T1000 (cell line): ENCODE data around the gene ARID5A.
"Not testable (repeated sequence)": the region's sequence is repeated elsewhere in the genome, so short reads cannot be mapped to it uniquely, and the experiment has no call there.

Experiments
- DNase-seq: peaks from one replicate; lab custom pipeline; 2025; ENCODE audit warnings: mixed read lengths; lab: John Stamatoyannopoulos, UW

The ARID5A gene

DNA sequence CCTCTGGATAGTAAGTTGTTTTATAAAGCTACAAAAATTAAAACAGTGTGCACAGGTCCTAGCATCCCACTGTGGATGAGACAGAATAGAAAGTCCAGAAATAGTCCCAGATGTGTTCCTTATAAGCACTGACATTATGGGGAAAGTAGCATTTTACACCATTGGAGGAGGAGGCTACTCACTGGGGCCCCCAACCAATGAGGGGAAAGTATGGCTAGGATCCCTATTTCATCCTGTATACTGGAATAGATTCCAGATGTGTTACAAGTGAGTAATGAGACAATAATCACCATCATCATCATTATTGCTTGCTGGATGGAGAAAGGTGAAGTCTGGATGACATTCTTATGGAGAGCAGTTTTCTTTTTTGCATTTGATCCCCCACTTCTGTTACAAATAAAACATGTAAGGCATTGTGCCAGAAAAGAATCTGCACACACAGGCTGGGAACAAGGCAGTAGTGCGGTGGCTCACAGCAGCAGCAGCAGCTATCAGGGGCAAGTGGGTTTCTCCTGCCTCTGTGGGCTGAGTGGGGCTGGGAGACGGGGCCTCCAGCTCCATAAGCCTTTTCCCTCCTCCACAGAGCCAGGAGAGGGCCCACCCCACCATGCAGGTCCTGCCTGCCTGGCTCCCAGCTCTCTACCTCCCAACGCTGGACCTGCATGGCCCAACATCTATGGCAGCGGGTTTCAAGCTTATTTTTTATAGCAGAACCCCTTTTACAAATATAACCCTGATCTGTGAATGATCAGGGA, 5.0 kb downstream of the ARID5A start:
- no peak for DNase-seq

DNA sequence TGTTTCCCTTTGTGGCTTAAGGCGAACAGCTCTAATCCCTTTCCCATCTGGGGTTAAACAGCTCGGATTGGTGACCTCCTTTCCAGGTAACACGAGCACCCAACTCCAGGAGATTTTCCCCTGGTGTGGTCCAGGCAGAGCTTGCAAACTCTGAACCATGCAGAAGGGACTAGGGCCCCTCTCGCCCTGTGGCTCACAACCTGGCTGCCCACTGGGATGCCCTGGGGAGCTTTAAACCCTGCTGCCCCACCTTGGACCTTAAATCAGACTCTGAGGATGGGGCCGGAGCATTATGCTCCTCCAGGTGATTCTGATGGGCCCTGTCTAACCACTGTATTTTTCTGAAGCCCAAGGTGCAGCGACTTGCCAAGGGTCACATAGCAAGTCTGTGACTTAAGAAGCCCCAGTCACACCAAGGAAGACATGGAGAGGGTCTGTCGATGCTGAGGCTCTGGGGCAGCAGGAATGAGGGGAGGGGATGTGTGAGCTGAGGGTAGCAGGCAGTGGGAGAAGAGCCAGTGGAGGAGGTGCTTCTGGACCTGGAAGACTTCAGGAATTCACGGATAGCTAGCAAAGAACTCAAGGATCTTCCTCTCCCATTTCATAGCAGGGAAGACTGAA, 5.9 kb downstream of the ARID5A start:
- DNase-seq: no peak

DNA sequence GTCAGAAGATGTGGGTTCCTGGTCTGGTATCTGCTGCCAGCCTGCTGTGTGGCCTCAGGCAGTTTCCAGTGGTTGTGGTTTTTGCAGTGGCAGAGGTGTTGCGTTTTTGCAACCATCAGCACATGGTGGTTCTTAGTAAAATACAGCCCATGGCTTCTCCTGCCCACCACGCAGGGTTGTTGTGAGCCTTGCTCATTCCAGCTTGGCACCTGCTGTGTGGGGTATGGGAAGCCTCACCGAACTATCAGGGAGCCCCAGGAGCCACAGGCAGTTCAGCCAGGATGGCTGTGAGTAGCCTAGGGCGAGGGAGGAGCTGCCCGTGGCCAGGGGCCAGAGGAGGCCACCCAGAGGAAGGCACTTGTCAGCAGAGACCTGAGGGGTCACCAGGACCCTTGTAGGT, 9.8 kb downstream of the ARID5A start:
- DNase-seq: no peak

DNA sequence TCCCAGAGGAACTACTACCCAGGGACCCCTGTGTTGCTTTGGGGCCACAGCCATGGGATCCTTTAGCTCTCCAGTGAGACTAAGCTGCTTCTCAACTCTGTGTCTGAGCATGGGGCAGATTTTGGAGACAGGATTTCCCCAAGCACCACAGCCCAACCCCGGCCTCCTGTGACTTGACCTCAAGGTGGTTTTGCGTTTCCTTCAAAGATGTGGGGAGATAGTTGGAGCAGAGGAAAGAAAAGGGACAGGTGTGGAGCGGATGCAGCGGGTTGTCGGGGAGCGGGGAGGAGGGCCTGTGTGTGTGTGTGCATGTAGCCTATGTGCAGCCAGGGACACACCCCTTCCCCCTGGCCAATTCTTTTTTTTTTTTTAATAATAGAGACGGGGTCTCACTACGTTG, 10.2 kb downstream of the ARID5A start:
- no peak for DNase-seq

DNA sequence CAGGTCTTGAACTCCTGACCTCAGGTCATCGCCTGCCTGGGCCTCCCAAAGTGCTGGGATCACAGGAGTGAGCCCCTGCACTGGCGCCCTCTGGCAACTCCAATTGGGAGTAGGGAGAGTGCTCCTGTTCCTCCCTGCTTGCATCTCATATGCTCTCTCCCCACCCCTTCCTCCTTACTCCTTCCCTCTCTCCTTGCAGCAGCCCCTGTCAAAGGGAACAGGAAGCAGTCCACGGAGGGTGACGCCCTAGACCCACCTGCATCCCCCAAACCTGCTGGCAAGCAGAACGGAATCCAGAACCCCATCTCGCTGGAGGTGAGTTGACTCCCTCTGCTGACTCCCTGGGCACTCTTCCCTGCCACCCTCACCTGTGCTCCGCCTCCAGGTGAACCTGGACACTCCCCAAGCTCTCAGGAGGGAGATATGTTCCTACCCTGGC, 10.7 kb downstream of the ARID5A start:
- no peak for DNase-seq

DNA sequence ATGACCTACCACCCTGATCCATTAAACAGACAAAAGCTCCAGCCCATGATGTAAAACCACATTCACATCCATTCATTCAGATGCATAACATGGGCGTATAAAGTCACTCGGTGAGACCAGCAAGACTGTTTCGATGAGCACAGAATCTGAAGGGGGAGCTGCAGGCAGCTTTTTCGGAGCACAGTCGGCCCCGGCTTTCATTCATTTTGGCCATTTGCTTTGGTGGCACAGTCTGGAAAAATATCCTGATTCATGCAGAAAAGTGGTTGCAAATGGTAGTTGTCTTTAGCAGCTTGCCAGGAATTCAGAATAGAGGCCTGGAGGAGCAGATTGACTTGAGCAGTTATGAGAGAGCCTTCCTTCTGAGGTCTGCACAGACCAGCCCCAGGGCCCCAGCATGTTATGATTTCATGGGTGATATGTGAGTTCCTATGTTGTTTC, 11.2 kb downstream of the ARID5A start:
- no peak for DNase-seq

DNA sequence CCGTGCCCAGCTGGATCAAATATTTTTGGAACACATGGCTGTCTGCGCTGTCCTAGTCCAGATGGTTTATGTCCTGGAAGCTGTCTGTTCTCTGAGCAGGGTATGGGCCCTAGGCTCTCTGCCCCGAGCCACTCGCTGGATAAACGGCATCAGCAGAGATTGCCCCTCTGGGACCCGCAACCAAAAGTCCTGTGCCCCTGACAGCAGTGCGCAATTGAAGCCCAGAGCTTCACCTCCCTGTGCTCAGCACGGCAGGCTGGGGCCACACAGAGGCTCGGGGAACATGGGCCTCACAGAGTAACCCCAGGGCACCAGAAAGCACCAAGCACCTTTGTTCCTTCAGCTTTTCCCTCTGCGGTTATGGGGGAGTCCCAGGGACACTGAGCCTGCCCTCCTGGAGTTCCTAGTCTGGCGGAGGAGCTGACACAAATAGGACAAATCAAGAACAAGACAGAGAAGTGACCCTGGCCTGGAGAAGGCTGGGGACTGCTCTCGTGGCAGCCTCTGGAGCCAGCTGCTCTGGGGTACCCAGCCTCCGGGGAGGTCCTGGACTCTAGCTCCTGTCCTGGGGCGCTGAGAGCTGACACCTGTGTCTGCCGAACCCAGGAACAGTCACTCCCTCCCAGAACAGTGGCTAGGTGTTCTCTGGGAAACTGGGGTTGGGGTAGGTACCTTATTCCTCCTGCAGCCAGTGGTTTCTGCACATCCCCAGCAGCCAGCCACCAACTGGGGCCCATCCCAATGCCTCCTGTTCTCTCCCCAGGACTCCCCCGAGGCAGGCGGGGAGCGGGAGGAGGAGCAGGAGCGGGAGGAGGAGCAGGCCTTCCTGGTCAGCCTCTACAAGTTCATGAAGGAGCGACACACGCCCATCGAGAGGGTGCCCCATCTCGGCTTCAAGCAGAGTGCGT, 12.3 kb downstream of the ARID5A start:
- no peak for DNase-seq

DNA sequence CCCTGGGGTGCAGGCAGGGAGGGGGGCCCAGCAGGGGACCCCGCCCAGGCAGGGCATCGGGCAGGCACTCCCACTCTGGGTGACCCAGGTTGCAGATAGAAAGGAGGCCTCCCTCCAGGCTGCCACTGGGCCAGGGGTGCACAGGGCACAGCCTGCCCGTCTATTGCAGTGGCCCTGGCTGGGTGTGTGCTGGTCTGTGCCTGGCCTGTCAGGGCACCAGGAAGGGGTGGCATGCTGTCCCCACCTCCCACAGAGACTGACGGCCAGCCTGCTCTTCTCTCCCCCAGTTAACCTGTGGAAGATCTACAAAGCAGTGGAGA, 12.9 kb downstream of the ARID5A start:
- no peak for DNase-seq

DNA sequence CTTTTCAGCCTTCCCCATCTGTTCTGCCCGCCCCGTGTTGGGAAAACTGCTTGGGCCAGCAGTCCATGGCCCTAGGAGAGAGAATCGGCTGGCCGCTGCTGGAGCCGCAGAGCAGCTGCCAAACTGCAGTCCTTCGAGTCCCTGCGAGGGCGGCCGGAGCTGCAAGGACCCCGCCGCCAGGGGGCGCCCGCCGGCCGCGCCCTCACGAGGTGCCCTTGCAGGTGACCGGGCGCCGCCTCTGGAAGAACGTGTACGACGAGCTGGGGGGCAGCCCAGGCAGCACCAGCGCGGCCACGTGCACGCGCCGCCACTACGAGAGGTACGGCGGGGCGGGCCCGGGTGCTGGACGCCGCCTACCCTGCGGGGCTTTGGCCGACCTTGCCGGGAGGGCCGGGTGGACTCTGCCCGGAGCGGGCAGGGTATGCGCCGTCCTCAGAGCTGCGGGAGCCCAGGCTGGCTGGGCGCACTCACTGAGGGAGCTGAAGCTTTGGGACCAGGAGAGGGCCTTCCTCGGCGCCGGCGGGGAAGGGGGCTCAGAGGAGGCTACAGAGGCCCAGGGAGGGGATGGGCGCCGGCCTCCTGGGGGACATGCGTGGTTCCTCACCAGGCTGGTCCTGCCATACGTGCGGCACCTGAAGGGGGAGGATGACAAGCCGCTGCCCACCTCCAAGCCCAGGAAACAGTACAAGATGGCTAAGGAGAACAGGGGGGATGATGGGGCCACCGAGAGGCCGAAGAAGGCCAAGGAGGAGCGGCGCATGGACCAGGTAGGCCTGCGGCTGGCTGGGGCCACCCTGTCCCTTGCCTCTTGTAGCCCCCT, 13.6 kb downstream of the ARID5A start:
- DNase-seq: no peak

DNA sequence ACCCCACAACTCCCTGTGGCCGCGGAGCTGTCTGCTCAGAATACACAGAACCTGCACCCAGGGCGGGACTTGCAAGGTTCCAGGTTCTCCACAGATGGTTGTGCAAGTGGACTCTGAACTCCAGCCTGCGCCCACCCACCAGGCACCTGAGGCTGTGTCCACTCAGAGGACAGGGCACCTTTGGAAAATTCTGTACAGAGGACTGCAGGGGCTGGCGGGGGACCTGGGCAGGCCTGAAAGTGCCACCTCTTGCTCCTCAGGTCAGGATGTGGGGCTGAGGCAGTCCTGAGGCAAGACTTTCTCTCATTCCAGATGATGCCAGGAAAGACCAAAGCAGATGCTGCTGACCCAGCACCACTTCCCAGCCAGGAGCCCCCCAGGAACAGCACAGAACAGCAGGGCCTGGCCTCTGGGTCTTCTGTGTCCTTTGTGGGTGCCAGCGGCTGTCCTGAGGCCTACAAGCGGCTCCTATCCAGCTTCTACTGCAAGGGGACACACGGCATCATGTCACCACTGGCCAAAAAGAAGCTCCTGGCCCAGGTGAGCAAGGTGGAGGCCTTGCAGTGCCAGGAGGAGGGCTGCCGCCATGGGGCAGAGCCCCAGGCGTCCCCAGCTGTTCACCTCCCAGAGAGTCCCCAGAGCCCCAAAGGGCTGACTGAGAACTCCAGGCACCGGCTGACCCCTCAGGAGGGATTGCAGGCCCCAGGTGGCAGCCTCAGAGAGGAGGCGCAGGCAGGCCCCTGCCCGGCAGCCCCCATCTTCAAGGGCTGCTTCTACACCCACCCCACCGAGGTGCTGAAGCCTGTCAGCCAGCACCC, 14.4 kb downstream of the ARID5A start:
- no peak for DNase-seq

DNA sequence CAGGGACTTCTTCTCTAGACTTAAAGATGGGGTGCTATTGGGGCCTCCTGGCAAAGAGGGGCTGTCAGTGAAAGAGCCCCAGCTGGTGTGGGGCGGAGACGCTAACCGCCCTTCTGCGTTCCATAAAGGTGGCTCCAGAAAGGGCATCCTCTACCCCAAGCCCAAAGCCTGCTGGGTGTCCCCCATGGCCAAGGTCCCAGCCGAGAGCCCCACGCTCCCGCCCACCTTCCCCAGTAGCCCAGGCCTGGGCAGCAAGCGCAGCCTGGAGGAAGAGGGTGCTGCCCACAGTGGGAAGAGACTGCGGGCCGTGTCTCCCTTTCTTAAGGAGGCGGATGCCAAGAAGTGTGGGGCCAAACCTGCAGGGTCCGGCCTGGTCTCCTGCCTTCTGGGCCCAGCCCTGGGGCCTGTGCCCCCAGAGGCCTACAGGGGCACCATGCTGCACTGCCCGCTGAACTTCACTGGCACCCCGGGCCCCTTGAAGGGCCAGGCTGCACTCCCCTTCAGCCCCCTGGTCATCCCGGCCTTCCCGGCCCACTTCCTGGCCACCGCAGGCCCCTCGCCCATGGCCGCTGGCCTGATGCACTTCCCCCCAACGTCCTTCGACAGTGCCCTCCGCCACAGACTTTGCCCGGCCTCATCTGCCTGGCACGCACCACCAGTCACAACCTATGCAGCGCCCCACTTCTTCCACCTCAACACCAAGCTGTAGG, 15.2 kb downstream of the ARID5A start:
- no peak for DNase-seq

DNA sequence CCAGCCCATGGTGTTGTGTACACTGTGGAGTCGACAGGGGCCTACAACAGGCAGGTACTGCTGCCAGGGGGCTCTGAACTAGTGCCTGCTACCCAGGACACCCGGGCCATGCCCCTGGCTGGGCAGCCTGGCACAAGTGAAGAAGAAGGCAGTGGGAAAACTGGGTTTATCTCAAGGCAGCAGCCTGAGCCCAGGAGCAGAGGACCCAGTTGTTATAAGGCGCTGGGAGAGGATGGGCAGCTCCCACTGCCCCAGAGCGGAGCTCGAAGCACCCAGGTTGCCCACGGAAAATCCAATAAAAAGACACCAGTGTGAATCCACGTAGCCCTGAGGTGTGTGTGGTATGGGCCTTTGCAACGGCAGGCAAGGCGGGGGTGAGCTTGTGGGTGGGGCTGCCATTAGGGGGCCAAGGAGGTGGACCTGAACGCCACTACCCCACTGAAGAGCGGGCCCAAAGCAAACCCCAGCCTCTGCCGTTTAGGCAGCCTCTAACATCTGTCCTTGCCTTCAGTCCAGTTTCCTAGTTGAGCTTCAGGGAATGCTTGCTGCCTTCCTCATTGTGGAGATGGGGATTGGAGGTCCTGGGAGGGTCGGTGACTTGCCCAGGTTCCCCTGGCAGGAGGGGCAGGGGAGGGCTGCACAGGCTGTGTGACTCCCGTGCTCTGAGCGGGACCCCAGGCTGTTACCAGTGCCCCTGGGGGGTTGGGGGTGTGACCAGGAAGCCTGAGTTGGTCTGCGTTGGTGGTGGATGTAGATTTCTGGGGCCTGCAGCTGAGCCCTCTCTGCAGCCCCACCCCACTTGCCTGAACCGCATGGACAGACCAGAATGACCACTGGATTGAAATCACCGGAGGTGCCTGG, 16.0 kb downstream of the ARID5A start:
- DNase-seq: no peak

DNA sequence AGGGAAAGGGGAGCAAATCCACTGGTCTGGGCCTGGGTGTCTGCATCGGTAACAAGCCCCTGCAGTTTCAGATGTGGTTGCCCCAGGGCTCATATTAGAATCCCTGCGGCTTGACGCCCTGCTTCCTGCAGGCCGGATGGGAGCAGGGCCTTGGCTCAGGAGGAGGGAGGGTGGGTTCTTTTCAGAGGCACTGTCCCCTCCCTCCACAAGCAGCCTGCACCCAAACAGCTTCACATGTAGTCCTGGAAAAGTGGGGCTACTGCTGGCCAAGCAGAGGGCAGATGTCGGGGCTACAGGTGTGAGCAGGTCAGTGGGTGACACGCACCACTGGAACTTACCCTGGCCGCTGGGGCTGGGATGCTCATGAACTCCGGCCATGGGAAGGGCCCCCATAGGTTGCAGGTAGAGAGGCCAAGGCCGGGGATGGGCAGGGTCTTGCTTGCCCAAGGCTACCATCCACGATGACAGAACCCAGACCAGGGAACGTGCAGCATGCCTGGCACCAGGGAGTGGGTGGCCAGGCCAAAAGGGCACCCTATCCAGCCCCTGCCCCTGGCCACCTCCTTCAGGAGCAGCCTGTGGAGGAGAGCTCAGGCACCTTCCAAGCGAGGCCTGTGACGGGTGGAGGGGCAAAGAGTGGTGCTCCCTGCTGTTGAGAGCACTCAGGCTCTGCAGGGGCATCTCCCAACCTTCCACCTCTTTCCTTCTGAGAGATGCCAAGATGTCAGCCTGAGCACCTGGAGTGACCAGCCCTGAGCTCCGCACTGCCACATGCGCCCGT, 16.8 kb downstream of the ARID5A start:
- no peak for DNase-seq

DNA sequence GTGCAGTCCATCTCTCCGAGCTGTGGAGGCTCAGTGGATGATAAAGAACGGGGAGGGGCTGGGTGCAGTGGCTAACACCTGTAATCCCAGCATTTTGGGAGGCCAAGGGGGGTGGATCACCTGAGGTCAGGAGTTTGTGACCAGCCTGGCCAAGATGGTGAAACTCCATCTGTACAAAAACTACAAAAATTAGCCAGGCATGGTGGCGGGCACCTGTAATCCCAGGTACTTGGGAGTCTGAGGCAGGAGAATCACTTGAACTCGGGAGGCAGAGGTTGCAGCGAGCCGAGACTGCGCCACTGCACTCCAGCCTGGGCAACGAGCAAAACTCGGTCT, 17.4 kb downstream of the ARID5A start:
- DNase-seq: not testable (repeated sequence)

DNA sequence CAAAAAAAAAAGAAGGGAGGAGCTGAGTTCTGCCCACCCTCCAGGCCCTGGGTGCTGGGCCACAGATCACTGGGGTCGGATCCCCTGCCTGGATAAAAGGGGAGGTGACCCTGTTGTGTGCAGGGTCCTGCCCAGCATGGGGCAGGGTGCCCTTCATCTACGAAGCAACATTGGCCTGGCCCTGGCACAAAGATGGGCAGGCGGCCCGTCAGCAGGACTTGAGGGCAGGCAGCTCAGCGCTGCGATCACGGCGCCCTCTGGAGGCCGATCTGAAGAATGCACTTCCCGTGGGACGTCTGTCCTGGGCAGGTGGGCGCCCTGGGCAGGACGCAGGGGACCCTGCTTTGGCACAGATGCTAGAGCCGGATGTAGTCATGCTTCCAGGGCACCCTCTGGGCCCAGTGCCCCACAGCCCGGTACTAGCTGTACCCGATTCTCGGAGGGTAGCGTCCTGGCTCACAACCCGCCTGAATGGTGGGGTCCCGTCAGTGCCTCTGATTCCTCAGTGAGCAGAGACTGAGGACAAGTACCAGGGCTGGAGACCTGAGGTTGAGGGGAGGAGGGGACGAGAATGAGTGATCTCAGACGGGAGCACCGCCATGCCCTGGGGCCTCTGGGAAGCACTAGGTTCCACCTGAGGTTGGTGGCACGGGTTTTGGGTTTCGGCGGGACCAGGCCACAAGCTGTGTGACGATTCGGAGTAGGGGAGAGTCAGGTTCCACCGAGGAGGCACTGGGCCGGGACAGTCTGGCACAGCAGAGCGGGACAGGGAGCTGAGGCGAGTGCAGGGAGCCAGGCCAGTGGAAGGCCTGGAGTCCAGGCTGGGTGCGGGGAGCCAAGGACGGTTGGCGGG, 18.0 kb downstream of the ARID5A start:
- DNase-seq: peak; percentile 52

DNA sequence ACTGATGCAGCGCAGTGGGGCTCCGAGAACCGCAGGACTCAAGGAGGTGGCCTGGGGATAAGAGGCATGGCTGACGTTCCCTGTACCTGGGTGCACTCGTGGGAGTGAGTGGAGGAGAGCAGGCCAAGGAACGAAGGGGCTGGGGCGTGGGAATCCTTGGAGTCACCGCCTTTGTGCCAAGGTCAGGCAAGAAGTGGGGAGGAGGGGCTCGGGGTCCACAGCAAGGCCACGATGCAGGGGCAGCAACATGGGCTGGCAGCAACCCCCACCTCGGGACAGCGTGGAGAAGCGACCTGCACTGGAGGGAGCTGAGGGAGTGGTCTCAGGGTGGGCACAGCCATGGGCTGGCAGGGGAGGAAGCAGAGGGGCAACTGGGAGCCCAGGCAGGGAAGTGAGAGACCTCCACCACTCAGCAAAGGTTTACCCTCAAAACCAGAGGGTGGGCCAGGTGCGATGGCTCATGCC, 18.6 kb downstream of the ARID5A start:
- no peak for DNase-seq

DNA sequence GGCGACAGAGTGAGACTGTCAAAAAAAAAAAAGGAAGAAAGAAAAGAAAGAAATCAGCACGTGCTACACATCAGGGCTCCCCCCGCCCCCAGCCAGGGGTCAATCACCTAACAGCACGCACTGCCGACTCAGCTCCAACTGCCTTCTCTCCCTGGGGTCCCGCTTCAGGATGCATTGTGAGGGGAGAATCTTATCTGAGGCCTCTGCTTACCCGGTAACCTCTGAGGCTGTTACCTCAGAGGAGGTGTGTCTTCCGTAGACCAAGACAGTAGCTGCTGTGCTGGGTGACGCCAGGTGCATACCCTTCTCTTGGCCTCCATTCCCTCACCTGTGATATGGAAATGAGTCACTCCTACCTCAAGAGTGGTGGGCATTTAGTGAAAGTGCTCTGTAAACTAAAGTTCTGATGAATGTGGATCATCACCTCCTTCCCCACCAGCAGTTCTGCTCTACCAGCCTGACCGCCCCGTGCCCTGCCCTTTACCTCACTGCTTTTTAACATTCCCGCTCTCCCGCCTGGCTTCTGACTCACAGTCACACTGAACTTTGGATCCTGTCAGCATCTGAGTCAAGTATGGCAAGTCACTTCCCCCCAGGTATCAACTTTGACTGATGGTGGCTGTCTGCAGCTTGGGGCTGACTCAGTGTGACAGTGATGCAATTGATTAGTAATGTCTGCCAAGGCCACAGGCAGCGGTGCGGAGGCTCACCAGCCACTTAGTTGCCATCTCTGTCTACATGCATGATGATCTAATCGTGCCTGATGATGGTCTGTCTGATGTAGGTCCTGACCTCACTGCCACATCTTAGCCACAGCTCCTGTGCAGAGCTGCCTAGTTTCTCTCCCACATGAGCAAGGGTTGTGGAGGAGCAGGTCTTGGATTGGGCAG, 20.1 kb downstream of the ARID5A start:
- peak; percentile 72 for DNase-seq
